Measurements from ENCODE around the gene SRL.

GRCh38 chr16:4270091-4270490 is 28.2 kb upstream of the SRL start:
- TF ChIP-seq CTCF (IDR thresholded peaks at IDR 0.05; ENCODE audit: low read length) (no peak), EZH2phosphoT487 (IDR thresholded peaks at IDR 0.05; ENCODE audit: low read length) (no peak)

All from MM.1S (cell line).